GM23338 (cell line): ENCODE results near the gene NHSL1. TPM values are rescaled to one million over a fixed set of nuclear protein-coding genes. Genes with fewer than 3 reads are reported as not detected.

Experiments used
- ATAC-seq: fragments of 200-7000 bp; cut with Tn5 transposase; 3 replicates; pipeline ENCODE4 v1.9.1; 2020
- DNase-seq: peaks from one replicate; pipeline ENCODE4 v3.0.0-alpha.2; 2015; ENCODE audit warnings: low spot score
- H2AFZ ChIP-seq: fragments of 200-600 bp; sonication (generic); 2 replicates; pipeline ENCODE4 v1.8.0; 2016; ENCODE audit warnings: antibody characterized with exemption, mild to moderate bottlenecking, moderate library complexity
- H3F3A ChIP-seq: fragments of 200-600 bp; sonication (generic); replicated peaks from 2 replicates; pipeline ENCODE4 v1.8.0; 2017; ENCODE audit warnings: antibody characterized with exemption, mixed run types, low read depth
- H3K27ac ChIP-seq: fragments of 200-600 bp; sonication (generic); 2 replicates; pipeline ENCODE4 v1.6.1; 2016; ENCODE audit warnings: low read depth
- H3K27me3 ChIP-seq: fragments of 200-600 bp; sonication (generic); 2 replicates; pipeline ENCODE4 v1.8.0; 2016; ENCODE audit warnings: mild to moderate bottlenecking, mixed run types, moderate library complexity; ENCODE audit not compliant: insufficient read depth
- H3K36me3 ChIP-seq: fragments of 200-600 bp; sonication (generic); 2 replicates; pipeline ENCODE4 v1.8.0; 2016; ENCODE audit warnings: mild to moderate bottlenecking; ENCODE audit not compliant: insufficient read depth
- H3K4me1 ChIP-seq: fragments of 200-600 bp; sonication (generic); 2 replicates; pipeline ENCODE4 v1.8.0; 2016; ENCODE audit warnings: mild to moderate bottlenecking, moderate library complexity; ENCODE audit not compliant: insufficient read depth
- H3K4me2 ChIP-seq: fragments of 200-600 bp; sonication (generic); 2 replicates; pipeline ENCODE4 v1.7.1; 2017; ENCODE audit warnings: mixed run types
- H3K4me3 ChIP-seq: fragments of 200-600 bp; sonication (generic); 2 replicates; pipeline ENCODE4 v1.6.1; 2016; ENCODE audit warnings: mixed run types
- H3K79me2 ChIP-seq: fragments of 200-600 bp; sonication (generic); replicated peaks from 2 replicates; pipeline ENCODE4 v1.8.0; 2017; ENCODE audit warnings: mild to moderate bottlenecking; ENCODE audit not compliant: insufficient read depth
- H3K9me2 ChIP-seq: fragments of 200-600 bp; sonication (generic); 2 replicates; pipeline ENCODE4 v1.8.0; 2017; ENCODE audit not compliant: insufficient read depth
- H4K20me1 ChIP-seq: fragments of 200-600 bp; sonication (generic); replicated peaks from 2 replicates; pipeline ENCODE4 v1.8.0; 2017; ENCODE audit warnings: mild to moderate bottlenecking; ENCODE audit not compliant: insufficient read depth
- H3K27ac Mint-ChIP-seq: 2 replicates; pipeline ENCODE4 v1.8.0; 2020; ENCODE audit warnings: inconsistent platforms, mild to moderate bottlenecking, moderate library complexity, mixed read lengths
- H3K27me3 Mint-ChIP-seq: 3 replicates; pipeline ENCODE4 v1.8.0; 2022; ENCODE audit warnings: low read depth, mild to moderate bottlenecking, moderate library complexity, mixed read lengths, inconsistent platforms; ENCODE audit not compliant: insufficient read depth, poor library complexity
- H3K36me3 Mint-ChIP-seq: 3 replicates; pipeline ENCODE4 v1.8.0; 2021; ENCODE audit warnings: low read depth, mild to moderate bottlenecking, inconsistent platforms, moderate library complexity, mixed read lengths
- H3K4me1 Mint-ChIP-seq: 3 replicates; pipeline ENCODE4 v1.8.0; 2020; ENCODE audit warnings: mild to moderate bottlenecking, inconsistent platforms, mixed read lengths
- H3K4me3 Mint-ChIP-seq: 3 replicates; pipeline ENCODE4 v1.8.0; 2021; ENCODE audit warnings: moderate library complexity, mild to moderate bottlenecking, inconsistent platforms, mixed read lengths
- H3K9me3 Mint-ChIP-seq: 3 replicates; pipeline ENCODE4 v1.8.0; 2020; ENCODE audit warnings: moderate library complexity, mild to moderate bottlenecking, inconsistent platforms, mixed read lengths
- ETS1 ChIP-seq: IDR thresholded peaks from 2 replicates; pipeline ENCODE4 v1.6.1; 2016; ENCODE audit warnings: antibody characterized with exemption
- NANOG ChIP-seq: IDR thresholded peaks from 2 replicates; pipeline ENCODE4 v1.6.1; 2016; ENCODE audit warnings: antibody characterized with exemption, borderline replicate concordance
- REST ChIP-seq: IDR thresholded peaks from one replicate; pipeline ENCODE4 v1.6.1; 2018; ENCODE audit warnings: antibody characterized with exemption; ENCODE audit not compliant: unreplicated experiment
- ZNF331 ChIP-seq: fragments of 250-450 bp; sonication (Bioruptor Pico); IDR thresholded peaks from 2 replicates; pipeline ENCODE4 v1.5.0; 2020; ENCODE audit warnings: low read depth, mild to moderate bottlenecking, moderate library complexity
- polyA plus RNA-seq: library from polyadenylated mRNA; unstranded; fragments of >200 nt; fragmentation: Nextera tagmentation; extraction: Ambion mirVana; gene quantifications from 2 replicates; pipeline ENCODE4 v1.2.1, GENCODE V29; 2016
- total RNA-seq: library from RNA; depleted of rRNA; stranded (reverse); fragments of >200 nt; shearing (Covaris generic); gene quantifications from 2 replicates; pipeline ENCODE4 v1.2.3, GENCODE V29; 2014

NHSL1 gene
- total and polyA plus RNA-seq, 2 experiments from 2014 or later = 11.2 to 24.5 TPM

GRCh38 chr6:138476116-138476515 is 23.2 kb downstream of the NHSL1 start (continued):
- TF ChIP-seq ETS1 = no peak

- Histone ChIP-seq H3K79me2 (no peaks in the 10 kb centered on the region), H3K4me1 (peaks cover 8% of the 10 kb centered on the region), H2AFZ (no peak overlapping the region), H3K9me2 (no peaks in the 10 kb centered on the region), H3K4me3 (no peak overlapping the region), H3K27ac (no peak overlapping the region), H3F3A (no peaks in the 10 kb centered on the region), H4K20me1 (no peaks in the 10 kb centered on the region), H3K36me3 (no peaks in the 10 kb centered on the region), H3K27me3 (no peaks in the 10 kb centered on the region), H3K4me2 (no peak overlapping the region)
- Mint-ChIP-seq H3K9me3 (no peaks in the 10 kb centered on the region), H3K4me1 (peaks cover 9% of the 10 kb centered on the region), H3K27ac (no peak overlapping the region), H3K4me3 (no peak overlapping the region), H3K27me3 (peaks cover 4% of the 10 kb centered on the region), H3K36me3 (peaks cover 7% of the 10 kb centered on the region; the same call in 2 of the 3 replicates)
- ATAC-seq (no peak), DNase-seq (no peak)
- TF ChIP-seq NANOG (no peak), REST (no peak)
These were observed 26.1 kb downstream of the NHSL1 start for GRCh38 chr6:138473144-138473543.

- no peak for TF ChIP-seq ZNF331
- Mint-ChIP-seq H3K4me3 (no peak overlapping the region), H3K27me3 (peaks cover 7% of the 10 kb centered on the region), H3K36me3 (peaks cover 13% of the 10 kb centered on the region; the same call in 2 of the 3 replicates), H3K4me1 (peaks cover 6% of the 10 kb centered on the region), H3K9me3 (no peaks in the 10 kb centered on the region), H3K27ac (no peak overlapping the region)
- Histone ChIP-seq H3K27me3 (no peaks in the 10 kb centered on the region), H3K27ac (no peak overlapping the region; the same call in 1 of the 2 replicates), H4K20me1 (no peaks in the 10 kb centered on the region), H2AFZ (no peak overlapping the region), H3K4me2 (no peak overlapping the region), H3F3A (no peaks in the 10 kb centered on the region), H3K36me3 (no peaks in the 10 kb centered on the region), H3K4me1 (0 out of 2 replicates have a peak, but pooled peaks cover 7% of the 10 kb centered on the region), H3K9me2 (no peaks in the 10 kb centered on the region), H3K4me3 (no peak overlapping the region), H3K79me2 (no peaks in the 10 kb centered on the region)
- ATAC-seq (no peak), DNase-seq (no peak)
These were observed 30.8 kb downstream of the NHSL1 start for GRCh38 chr6:138468320-138469015.
